Peyer's patch (tissue), 4 donors: ENCODE data around the gene FOXD2.

Source experiments
- CTCF ChIP-seq, 6 experiments: fragments of 450-650 bp in 4 of 6; fragments of 200-600 bp in 2 of 6; sonication (generic) in 1 of 6; IDR thresholded peaks; one replicate each; pipeline ENCODE4 v1.5.1; 2017 to 2019; ENCODE audit warnings: antibody characterized with exemption in 6 of 6, mild to moderate bottlenecking in 3 of 6, moderate library complexity in 1 of 6
- POLR2A ChIP-seq, 2 donors: fragments of 450-650 bp; IDR thresholded peaks; one replicate each; pipeline ENCODE4 v1.5.1; 2017; ENCODE audit warnings: antibody characterized with exemption in 2 of 2, mild to moderate bottlenecking in 2 of 2, moderate library complexity in 2 of 2

GRCh38 chr1:47437447-47438164 is at the start of gene FOXD2:
- peak; percentile 37 to 71 for TF ChIP-seq POLR2A (IDR thresholded peaks at IDR 0.05)
- peak; percentile 91 to 100 (median 100) for TF ChIP-seq CTCF (IDR thresholded peaks at IDR 0.05)
